ENCODE data around the gene LTO1.
A peak's percentile ranks its signal among the peaks of the same experiment; 100 is the strongest.

Gene LTO1

DNA sequence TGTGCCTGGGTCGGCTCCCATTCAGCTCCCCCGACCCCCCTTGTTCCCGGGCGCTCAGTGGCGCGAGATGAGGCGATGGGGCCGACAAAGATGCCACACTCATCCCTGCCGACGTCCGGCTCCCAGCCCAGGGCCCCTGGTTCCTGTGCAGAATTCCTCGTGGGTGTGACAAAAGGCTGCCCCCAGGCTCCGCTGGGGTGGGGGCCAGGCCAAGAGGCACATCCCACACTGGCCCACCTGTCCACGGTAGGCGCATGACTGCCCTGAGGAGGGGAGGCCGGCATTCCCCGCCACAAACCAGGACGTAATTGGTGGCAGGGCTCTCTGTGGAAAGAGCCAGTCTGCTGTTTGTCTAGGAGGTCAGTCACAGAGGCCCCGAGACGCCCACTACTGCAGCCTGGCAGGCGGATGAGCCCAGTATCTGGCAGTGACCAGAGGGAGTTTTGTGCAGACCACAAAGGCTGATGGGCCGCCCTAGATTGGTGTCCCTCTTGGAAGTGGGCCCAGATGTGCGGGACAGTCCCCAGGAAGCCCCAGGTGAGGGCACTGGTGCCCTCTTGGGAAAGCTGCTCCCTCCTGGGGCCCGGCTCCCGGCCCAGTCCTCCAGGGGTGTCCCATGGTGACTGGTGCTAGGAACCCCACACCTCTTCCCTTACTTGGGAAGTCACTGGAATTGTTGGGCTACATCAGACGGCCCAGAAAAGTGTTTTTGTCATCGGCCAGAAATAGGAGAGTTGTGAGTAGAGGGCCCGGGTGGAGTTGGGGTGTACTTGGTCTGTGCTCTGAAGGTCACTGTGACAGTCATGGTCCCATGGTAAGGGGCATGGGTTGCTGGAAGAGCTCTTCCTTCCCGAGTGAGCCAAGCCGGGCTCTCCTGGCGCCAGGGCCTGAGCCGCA, 28.4 kb downstream of the LTO1 start:
- no peak overlapping the region for H3K4me3 ChIP-seq (ENCODE audit: severe bottlenecking)
- DNase-seq (ENCODE audit: low spot score) (peak; percentile 58), ATAC-seq (ENCODE audit: low read depth) (no peak)
- TF ChIP-seq CTCF (IDR thresholded peaks at IDR 0.05; ENCODE audit: poor library complexity, severe bottlenecking): no peak
- no peak overlapping the region for H3K27ac ChIP-seq (ENCODE audit: poor library complexity, severe bottlenecking)
- H3K9me3 ChIP-seq (ENCODE audit: severe bottlenecking): no peaks in the 10 kb centered on the region
- H3K36me3 ChIP-seq (ENCODE audit: low read depth): peaks cover 88% of the 10 kb centered on the region
- peaks cover 6% of the 10 kb centered on the region for H3K4me1 ChIP-seq (ENCODE audit: insufficient read depth, poor library complexity, severe bottlenecking)
- H3K27me3 ChIP-seq (ENCODE audit: insufficient read depth, poor library complexity, severe bottlenecking): no peaks in the 10 kb centered on the region

GRCh38 chr11:69645801-69646492, 29.2 kb downstream of the LTO1 start:
- no peak overlapping the region for H3K4me3 ChIP-seq (ENCODE audit: severe bottlenecking)
- no peaks in the 10 kb centered on the region for H3K9me3 ChIP-seq (ENCODE audit: severe bottlenecking)
- peaks cover 6% of the 10 kb centered on the region for H3K4me1 ChIP-seq (ENCODE audit: insufficient read depth, poor library complexity, severe bottlenecking)
- peak; percentile 43 for DNase-seq (ENCODE audit: low spot score)
- H3K27ac ChIP-seq (ENCODE audit: poor library complexity, severe bottlenecking): peak overlapping the region; percentile 89
- peaks cover 80% of the 10 kb centered on the region for H3K36me3 ChIP-seq (ENCODE audit: low read depth)
- H3K27me3 ChIP-seq (ENCODE audit: insufficient read depth, poor library complexity, severe bottlenecking): no peaks in the 10 kb centered on the region
- ATAC-seq (ENCODE audit: low read depth): no peak
- no peak for TF ChIP-seq CTCF (IDR thresholded peaks at IDR 0.05; ENCODE audit: poor library complexity, severe bottlenecking)

GRCh38 chr11:69644962-69645675, 30.0 kb downstream of the LTO1 start:
- Histone ChIP-seq H3K27me3 (ENCODE audit: insufficient read depth, poor library complexity, severe bottlenecking) (no peaks in the 10 kb centered on the region), H3K4me3 (ENCODE audit: severe bottlenecking) (no peak overlapping the region)
- no peak for TF ChIP-seq CTCF (IDR thresholded peaks at IDR 0.05; ENCODE audit: poor library complexity, severe bottlenecking)

GRCh38 chr11:69644071-69644961, 30.8 kb downstream of the LTO1 start:
- H3K27me3 ChIP-seq (ENCODE audit: insufficient read depth, poor library complexity, severe bottlenecking): no peaks in the 10 kb centered on the region
- H3K4me3 ChIP-seq (ENCODE audit: severe bottlenecking): no peak overlapping the region
- peaks cover 9% of the 10 kb centered on the region for H3K4me1 ChIP-seq (ENCODE audit: insufficient read depth, poor library complexity, severe bottlenecking)
- peaks cover 64% of the 10 kb centered on the region for H3K36me3 ChIP-seq (ENCODE audit: low read depth)
- peak; percentile 18 for ATAC-seq (ENCODE audit: low read depth)
- no peaks in the 10 kb centered on the region for H3K9me3 ChIP-seq (ENCODE audit: severe bottlenecking)
- peak; percentile 73 for DNase-seq (ENCODE audit: low spot score)
- no peak for TF ChIP-seq CTCF (IDR thresholded peaks at IDR 0.05; ENCODE audit: poor library complexity, severe bottlenecking)
- H3K27ac ChIP-seq (ENCODE audit: poor library complexity, severe bottlenecking): peak overlapping the region; percentile 89

More at GRCh38 chr11:69644962-69645675, 30.0 kb downstream of the LTO1 start:
- Histone ChIP-seq H3K36me3 (ENCODE audit: low read depth) (peaks cover 72% of the 10 kb centered on the region), H3K9me3 (ENCODE audit: severe bottlenecking) (no peaks in the 10 kb centered on the region), H3K4me1 (ENCODE audit: insufficient read depth, poor library complexity, severe bottlenecking) (peaks cover 6% of the 10 kb centered on the region), H3K27ac (ENCODE audit: poor library complexity, severe bottlenecking) (peak overlapping the region; percentile 89)
- peak; percentile 51 for DNase-seq (ENCODE audit: low spot score)
- no peak for ATAC-seq (ENCODE audit: low read depth)
